ENCODE results near the gene MMP24OS. TPM values are rescaled to one million over a fixed set of nuclear protein-coding genes. Genes with fewer than 3 reads are reported as not detected.
A peak's percentile ranks its signal among the peaks of the same experiment; 100 is the strongest.
"Not testable (repeated sequence)": the region's sequence is repeated elsewhere in the genome, so short reads cannot be mapped to it uniquely, and the experiment has no call there.

The MMP24OS gene
- total RNA-seq, 1 donor from 2014 or later = 45.4 TPM

DNA sequence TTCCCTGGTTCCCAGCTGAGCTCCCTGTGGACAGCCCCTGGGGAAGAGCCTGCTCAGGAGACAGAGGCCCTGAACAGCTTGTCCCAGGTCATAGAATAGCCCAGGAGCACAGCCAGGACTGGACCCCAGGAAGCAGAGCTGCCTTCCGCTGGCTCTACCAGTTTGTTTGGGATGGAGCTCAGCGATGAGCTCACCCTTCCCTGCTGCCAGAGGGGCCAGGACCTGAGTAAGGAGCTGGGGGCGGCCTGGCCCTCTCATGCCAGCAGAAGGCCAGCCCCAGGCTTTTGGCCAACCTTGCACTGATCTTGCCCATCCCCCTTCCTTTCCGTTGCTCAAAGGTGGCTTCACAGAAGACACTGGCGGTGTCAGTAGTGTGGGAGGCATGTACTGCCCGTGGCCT is 17.5 kb downstream of the MMP24OS start:
- Histone ChIP-seq H3K4me1 (peaks cover 32% of the 10 kb centered on the region), H3K27ac (replicated peaks) (no peak overlapping the region), H3K36me3 (no peaks in the 10 kb centered on the region), H3K4me3 (no peak overlapping the region), H3K9me3 (replicated peaks) (no peaks in the 10 kb centered on the region), H3K27me3 (ENCODE audit: low read depth) (no peaks in the 10 kb centered on the region)
- DNase-seq = no peak
- TF ChIP-seq, protein P1, sequence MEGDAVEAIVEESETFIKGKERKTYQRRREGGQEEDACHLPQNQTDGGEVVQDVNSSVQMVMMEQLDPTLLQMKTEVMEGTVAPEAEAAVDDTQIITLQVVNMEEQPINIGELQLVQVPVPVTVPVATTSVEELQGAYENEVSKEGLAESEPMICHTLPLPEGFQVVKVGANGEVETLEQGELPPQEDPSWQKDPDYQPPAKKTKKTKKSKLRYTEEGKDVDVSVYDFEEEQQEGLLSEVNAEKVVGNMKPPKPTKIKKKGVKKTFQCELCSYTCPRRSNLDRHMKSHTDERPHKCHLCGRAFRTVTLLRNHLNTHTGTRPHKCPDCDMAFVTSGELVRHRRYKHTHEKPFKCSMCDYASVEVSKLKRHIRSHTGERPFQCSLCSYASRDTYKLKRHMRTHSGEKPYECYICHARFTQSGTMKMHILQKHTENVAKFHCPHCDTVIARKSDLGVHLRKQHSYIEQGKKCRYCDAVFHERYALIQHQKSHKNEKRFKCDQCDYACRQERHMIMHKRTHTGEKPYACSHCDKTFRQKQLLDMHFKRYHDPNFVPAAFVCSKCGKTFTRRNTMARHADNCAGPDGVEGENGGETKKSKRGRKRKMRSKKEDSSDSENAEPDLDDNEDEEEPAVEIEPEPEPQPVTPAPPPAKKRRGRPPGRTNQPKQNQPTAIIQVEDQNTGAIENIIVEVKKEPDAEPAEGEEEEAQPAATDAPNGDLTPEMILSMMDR (IDR thresholded peaks at IDR 0.05; ENCODE audit: borderline replicate concordance) = no peak
- intact Hi-C loops (cut with micrococcal nuclease) = loop anchor here (5.0 kb wide), 1 partner anchor 113 kb away; the partner anchor contains the start of gene EDEM2

DNA sequence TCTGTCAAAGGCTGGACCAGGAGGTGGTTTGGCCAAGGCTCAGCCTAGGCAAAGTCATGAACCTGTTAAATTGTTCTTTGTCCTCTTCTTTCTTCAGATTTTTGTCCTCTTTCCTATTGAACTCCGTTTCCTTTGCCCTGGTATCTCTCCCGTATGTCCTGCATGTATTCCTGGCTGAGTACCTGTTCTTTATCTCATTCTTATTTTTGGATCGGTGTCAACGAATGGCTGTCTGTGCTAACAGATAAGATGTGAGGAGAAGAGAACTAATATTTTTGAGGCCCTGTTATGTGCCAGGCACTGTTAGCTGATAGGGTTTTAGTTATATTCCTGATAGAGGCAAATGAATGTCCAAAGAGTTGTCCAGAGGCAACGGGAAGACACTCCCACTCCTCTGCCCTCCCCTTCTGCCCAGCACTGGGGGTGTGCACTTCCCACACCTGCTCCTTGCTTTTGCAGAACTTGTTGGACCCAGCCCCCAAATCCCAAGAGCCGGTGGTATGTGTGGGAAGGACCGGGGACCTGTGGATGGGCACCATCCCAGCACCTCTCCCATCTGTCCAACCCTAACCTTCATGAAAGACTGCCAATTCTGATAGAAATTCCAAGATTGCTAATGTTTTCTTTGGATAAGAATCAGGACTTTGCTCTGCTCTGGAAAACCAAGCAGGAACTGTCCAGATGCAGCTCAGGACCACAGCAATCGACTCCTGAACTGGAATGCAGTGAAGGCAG is 20.6 kb downstream of the MMP24OS start:
- Histone ChIP-seq H3K4me3 (no peak overlapping the region), H3K36me3 (no peaks in the 10 kb centered on the region), H3K27me3 (ENCODE audit: low read depth) (no peaks in the 10 kb centered on the region), H3K4me1 (peaks cover 17% of the 10 kb centered on the region), H3K27ac (replicated peaks) (peak overlapping the region; percentile 5), H3K9me3 (replicated peaks) (no peaks in the 10 kb centered on the region)
- TF ChIP-seq, protein P1 (IDR thresholded peaks at IDR 0.05; ENCODE audit: borderline replicate concordance) = no peak
- intact Hi-C loops (cut with micrococcal nuclease) = no loop called here
- no peak for DNase-seq

DNA sequence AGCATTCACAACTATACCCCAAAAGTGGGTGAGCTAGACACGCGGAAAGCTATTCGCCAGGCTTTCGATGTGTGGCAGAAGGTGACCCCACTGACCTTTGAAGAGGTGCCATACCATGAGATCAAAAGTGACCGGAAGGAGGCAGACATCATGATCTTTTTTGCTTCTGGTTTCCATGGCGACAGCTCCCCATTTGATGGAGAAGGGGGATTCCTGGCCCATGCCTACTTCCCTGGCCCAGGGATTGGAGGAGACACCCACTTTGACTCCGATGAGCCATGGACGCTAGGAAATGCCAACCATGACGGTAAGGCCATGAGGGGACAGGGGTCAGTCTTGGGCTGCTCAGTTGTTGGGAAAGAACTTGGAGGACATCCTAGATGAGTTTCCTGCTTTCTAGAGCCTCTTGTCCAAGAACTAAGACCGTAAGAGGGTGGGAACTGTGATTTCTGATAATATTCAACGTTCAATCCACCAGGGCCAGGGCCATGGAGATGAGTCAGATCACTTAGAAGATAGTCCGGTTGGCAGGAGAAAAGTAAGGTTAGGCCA is 23.4 kb downstream of the MMP24OS start:
- DNase-seq = no peak
- Histone ChIP-seq H3K9me3 (replicated peaks) (no peaks in the 10 kb centered on the region), H3K27ac (replicated peaks) (no peak overlapping the region), H3K4me1 (peaks cover 17% of the 10 kb centered on the region), H3K27me3 (ENCODE audit: low read depth) (no peaks in the 10 kb centered on the region), H3K4me3 (no peak overlapping the region), H3K36me3 (no peaks in the 10 kb centered on the region)
- intact Hi-C loops (cut with micrococcal nuclease) = no loop called here
- TF ChIP-seq, protein P1 (IDR thresholded peaks at IDR 0.05; ENCODE audit: borderline replicate concordance) = no peak

DNA sequence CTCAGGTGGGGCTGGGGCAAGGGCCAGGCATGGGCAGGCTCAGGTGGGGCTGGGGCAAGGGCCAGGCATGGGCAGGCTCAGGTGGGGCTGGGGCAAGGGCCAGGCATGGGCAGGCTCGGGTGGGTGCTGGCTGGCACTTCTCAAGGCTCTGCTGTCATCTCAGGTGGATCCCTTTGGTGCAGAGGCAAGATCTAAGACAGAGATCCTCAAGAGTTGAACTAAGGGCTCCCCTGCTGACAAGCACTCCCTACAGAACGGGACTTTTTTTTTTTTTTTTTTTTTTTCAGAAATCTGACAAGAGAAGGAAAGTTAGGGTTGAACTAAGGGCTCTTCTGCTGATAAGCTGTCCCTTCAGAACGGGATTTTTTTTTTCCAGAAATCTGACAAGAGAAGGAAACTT is 24.9 kb downstream of the MMP24OS start:
- no peaks in the 10 kb centered on the region for H3K27me3 ChIP-seq (ENCODE audit: low read depth)
- no peak overlapping the region for H3K27ac ChIP-seq (replicated peaks)
- no peak for DNase-seq
- peaks cover 14% of the 10 kb centered on the region for H3K4me1 ChIP-seq
- H3K9me3 ChIP-seq (replicated peaks) = no peaks in the 10 kb centered on the region
- intact Hi-C loops (cut with micrococcal nuclease) = no loop called here
- H3K4me3 ChIP-seq = no peak overlapping the region
- no peaks in the 10 kb centered on the region for H3K36me3 ChIP-seq
- TF ChIP-seq, protein P1 (IDR thresholded peaks at IDR 0.05; ENCODE audit: borderline replicate concordance) = no peak

DNA sequence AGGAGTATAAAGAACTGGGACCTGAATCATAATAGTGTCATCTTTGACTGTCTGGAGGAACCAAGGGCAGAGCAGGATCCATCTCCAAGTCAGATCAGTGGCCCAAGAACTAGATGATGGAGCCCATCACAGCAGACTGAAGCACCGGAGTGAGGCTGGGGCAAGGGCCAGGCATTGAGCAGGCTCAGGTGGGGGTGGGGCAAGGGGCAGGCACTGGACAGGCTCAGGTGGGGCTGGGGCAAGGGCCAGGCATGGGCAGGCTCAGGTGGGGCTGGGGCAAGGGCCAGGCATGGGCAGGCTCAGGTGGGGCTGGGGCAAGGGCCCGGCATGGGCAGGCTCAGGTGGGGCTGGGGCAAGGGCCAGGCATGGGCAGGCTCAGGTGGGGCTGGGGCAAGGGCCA is 25.3 kb downstream of the MMP24OS start:
- DNase-seq; H3K36me3 ChIP-seq; H3K4me3 ChIP-seq; H3K4me1 ChIP-seq; H3K9me3 ChIP-seq (replicated peaks); H3K27me3 ChIP-seq (ENCODE audit: low read depth); H3K27ac ChIP-seq (replicated peaks); intact Hi-C loops (cut with micrococcal nuclease): not testable (repeated sequence)

DNA sequence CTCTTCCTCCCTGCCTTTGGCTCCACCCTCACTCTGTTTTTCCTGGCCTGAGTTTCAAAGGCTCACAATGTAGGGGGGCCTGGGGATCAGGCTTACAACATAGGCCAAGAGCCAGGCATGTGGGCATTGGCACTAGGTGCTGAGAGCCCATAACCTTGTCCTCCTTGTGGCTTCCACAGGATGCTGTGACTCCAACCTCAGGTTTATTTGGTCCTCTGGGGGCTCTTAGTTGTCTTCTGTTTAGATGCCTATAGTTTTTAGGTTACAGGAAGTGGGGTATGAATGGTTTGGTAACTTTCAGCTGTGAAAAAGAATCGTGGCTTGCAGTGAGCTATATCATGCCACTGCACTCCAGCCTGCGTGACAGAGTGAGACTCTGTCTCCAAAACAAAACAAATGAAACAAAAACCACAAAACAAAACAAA is 25.9 kb downstream of the MMP24OS start:
- no peak overlapping the region for H3K27ac ChIP-seq (replicated peaks)
- no peaks in the 10 kb centered on the region for H3K27me3 ChIP-seq (ENCODE audit: low read depth)
- H3K9me3 ChIP-seq (replicated peaks) = no peaks in the 10 kb centered on the region
- peaks cover 4% of the 10 kb centered on the region for H3K4me1 ChIP-seq
- H3K4me3 ChIP-seq = no peak overlapping the region
- no peak for DNase-seq
- TF ChIP-seq, protein P1 (IDR thresholded peaks at IDR 0.05; ENCODE audit: borderline replicate concordance) = no peak
- no peaks in the 10 kb centered on the region for H3K36me3 ChIP-seq
- intact Hi-C loops (cut with micrococcal nuclease) = no loop called here

All from left ventricle myocardium inferior (tissue), 1 donor.